ENCODE data around the gene CMTM5.

CMTM5 gene, protein sequence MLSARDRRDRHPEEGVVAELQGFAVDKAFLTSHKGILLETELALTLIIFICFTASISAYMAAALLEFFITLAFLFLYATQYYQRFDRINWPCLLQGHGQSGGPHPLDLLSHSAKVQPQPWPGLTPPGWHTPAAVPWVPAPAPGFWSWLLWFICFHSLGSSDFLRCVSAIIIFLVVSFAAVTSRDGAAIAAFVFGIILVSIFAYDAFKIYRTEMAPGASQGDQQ

DNA sequence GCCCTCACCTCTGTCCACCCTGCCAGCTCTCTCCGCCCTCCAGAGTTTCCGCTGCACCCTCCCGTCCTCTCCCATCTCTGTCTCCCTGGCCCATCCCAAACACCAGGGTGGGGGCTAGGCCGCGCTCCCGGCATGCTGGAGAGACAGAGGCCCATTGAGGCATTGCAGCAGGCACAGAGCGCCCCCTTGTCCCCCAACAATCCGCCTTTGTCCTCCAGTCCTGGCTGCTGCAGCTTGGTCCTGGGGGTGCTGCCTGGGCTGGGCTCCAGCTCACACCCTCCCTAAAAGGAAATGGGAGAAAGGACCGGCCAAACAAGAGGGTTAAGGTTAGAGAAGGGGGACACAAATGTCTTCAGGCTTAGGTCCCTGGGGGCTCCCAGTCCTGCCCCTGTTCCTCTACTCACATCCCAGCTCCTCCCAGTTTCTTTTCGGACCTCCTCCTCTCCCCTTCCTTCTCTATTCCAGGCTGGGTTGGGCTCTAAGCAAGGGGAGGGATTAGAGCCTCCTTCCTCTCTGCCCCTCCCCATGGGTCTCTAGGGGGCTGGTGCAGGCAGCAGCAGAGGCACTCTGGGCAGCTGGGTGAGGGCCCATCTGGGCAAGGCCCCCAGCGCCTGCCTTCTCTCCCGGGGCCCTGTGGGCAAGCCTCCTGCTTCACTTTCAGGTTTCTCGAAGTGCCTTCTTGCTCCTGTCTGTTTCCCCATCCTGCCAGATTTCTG is at the start of gene CMTM5:
TSS of gene CMTM5 (plus strand) at position 565 of the 716 bp plus-strand sequence. CDS start 206 bp downstream, outside the sequence.
- DNase-seq (ENCODE audit: low read depth): no peak

- DNase-seq (ENCODE audit: low read depth): peak; percentile 42
Measured at GRCh38 chr14:23327947-23328744, 48.7 kb upstream of the CMTM5 start.

GRCh38 chr14:23335623-23336022 is 41.2 kb upstream of the CMTM5 start:
- DNase-seq (ENCODE audit: low read depth): no peak

DNA sequence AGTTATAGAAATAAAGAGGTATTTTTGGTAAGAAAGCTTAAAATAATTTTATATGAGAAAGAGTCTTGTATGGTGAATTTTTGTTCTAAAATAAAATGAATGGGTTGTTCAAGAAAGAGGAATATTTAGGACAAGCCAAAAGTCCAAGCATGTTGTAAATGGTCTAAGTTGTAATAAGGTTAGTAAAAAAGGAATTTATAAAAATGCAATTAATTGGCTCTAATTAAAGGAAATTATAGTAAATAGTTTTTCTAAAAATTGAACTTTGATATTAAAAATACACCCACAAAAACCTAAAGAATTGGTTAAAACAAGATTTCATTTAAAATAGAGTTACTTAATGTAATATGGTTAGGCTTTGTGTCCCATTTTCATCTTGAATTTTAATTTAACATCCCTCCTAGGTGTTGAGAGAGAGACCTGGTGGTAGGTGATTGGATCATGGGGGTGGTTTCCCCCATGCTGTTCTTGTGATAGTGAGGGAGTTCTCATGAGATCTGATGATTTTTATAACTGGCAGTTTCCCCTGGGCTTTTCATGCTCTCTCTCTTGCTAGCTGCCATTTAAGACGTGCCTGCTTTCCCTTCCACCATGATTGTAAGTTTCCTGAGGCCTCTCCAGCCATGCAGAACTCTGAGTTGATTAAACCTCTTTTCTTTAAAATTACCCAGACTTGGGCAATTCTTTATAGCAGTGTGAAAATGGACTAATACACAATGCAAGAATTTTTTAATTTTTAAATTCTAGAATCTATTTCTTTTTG is 37.2 kb upstream of the CMTM5 start:
- DNase-seq (ENCODE audit: low read depth): no peak

DNA sequence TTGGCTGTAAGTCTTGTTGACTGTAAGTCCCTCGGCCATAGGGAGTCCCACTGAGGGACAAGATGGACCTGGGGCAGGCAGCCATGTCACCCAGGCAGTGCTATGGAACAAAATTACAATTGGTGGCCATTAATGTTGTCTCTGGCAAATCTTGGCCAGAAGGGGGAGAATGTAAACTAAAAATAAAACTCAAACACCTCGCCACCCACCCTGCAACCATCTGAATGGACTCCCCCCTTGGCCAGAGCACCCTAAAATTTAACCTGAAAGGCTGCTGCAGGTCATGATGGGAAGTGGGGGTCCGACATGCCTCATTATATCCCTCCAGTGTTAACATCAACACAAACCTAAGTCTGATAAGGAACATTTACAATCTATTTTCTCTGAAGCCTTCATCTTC is 32.4 kb upstream of the CMTM5 start:
- no peak for DNase-seq (ENCODE audit: low read depth)

- DNase-seq (ENCODE audit: low read depth): no peak
Measured at GRCh38 chr14:23345987-23346692, 30.7 kb upstream of the CMTM5 start.

GRCh38 chr14:23346693-23347405 is 30.0 kb upstream of the CMTM5 start:
- no peak for DNase-seq (ENCODE audit: low read depth)

GRCh38 chr14:23347406-23348296 is 29.2 kb upstream of the CMTM5 start:
- no peak for DNase-seq (ENCODE audit: low read depth)

DNA sequence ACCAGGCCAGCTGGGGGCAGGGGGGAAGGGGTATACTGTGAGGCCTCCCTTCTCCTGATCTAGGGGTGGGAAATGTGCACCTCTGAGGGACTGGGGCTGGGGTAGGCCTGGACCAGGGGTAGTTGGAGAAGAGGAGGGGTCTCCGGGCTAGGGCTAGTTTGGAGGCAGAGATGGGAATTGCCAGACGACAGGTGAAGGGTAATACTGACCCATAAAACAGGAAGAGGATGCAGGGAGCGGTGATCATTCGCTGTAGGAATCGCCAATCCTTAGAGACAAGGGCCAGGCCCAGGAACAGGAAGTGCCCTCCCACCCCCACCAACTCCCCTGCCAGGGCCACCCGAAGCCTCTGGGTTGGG is 28.6 kb upstream of the CMTM5 start:
- no peak for DNase-seq (ENCODE audit: low read depth)

DNA sequence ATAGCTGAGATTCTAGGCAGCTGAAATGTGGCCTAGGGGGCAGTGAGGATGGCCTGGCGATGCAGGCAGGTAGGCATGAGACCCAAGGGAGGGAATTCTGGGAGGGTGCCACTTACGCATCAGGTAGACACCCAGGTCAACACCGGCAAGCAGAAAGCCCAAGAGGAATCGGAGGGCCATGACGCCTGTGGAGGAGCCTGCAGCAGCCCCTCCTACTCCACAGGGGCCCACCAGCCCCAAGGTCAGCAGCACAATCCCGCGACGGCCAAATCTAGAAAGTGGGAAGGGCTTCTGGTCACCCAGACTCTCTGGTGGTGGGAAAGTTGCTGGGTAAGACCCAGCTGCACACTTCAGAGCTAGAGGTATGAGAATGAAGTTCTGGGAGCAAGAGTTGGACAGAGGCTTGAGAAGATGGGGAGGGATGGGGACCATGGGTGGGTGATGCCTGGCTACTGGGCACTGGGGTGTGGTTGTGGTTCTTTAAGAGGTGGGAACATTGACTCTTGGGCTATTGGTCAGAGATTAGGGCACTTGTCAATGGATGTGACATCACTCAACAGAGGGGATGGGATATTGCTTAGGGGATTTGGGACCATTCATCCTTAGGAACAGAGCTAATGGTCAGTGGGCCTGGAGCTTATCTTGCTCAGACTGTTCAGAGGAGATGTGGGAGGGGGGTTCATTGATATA is 27.5 kb upstream of the CMTM5 start:
- no peak for DNase-seq (ENCODE audit: low read depth)

DNA sequence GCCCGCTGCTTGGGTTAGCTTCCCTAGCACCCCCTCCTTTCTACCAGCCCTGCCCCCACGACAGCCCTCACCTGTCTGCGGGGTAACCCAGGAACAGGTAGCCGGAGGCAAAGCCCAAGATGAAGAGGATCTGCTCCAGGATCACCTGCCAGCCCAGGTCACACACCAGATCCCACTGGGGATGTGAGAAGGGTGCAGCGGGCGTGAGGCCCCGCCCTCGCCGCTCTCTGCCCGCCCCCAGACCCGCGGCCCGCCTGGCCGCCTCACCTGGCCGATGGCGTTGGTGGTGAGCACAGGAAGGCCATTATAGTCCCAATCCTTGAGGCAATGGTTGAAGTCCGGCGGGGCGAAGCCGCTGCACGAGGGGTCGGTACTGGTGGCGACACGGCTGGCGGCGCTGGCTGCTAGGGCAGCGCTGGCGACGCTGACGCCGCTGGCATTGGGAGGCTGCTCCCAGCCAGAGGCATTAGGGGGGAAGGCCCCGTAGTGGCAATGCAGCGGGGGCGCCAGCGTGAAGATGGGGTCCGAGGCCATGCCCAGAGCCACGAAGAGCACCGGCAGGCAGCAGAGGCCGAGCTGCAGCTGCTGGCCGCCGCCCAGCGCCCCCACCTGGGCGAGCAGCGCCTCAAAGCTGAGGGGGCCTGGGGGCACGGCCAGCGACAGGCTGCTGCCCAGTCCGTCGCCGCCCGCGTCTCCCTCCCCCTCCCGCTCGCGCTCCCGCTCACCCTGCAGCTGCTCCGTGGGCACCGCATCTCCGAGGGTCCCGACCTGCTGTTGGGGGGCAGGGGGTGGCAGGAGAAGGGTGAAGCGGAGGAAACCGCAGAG is 25.0 kb upstream of the CMTM5 start:
- no peak for DNase-seq (ENCODE audit: low read depth)

DNA sequence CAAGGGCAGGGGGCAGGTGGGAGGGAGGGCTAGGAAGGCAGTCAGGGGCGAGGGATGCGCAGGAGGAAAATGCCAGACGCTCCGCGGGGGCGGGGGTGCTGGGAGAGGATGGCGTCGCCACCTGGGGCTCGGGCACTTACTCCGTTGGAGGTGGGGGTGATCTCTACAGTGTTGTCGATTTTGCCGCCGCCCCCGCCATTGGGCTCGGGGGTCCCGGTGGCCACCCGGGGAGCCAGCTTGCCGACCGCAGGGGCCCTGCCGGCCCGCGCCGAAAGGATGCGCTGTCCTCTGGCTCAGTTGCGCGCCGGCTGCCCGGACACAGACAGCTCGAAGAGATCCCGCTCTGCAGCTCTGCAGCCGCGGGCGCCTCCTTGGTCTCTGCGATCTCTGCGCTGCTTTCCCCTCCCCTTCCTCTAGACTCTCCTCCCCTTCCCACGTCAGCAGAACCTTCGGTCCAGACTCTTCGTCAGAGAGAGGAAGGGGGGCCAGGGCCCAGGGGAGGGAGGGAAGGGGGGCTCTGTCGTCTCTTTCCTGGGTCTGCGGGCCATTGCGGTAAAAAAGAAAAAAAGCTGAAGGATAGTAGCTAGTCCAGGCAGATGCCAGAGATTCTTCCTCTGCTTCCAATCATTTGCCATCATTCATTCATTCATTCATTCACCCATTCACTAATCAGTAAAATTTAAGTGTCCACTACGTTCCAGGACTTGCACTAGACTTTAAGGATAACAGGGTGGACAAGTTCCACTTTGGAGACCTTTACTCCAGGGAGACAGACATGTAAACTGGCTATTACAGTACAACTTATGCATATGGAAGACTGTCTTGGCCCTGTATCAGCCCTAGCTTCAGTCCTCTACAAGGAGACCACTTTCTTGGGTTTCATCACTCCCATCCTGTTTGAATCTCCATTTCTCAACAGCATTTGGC is 24.1 kb upstream of the CMTM5 start, which contains the start of gene SLC22A17:
TSS of gene SLC22A17 (minus strand) at position 382 of the 927 bp plus-strand sequence.
- peak; percentile 17 for DNase-seq (ENCODE audit: low read depth)

GRCh38 chr14:23353433-23353780 is 23.4 kb upstream of the CMTM5 start:
- no peak for DNase-seq (ENCODE audit: low read depth)

- DNase-seq (ENCODE audit: low read depth): no peak
Measured at GRCh38 chr14:23354990-23355389, 21.9 kb upstream of the CMTM5 start.

GRCh38 chr14:23355871-23356435 is 20.9 kb upstream of the CMTM5 start:
- DNase-seq (ENCODE audit: low read depth): no peak

GRCh38 chr14:23356662-23357061 is 20.2 kb upstream of the CMTM5 start:
- no peak for DNase-seq (ENCODE audit: low read depth)

DNA sequence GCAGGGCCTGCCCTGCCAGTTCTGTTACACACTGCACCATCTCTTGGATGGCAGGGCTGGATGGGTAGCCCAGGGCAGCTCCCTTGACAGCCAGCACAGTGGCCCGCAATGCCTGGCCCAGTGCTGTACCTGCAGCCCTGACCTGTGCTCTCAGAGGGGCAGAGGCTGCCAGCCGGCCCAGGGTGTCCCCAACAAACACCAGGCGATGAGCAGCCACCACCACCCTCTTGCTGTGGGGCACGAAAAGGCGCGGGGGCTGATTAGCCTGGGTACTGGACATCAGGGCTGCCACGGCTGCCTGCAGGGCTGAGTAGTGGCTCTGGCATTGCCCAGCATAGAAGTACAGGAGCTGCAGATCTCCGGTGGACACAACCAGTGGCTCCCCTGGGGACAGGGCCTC is 19.6 kb upstream of the CMTM5 start:
- no peak for DNase-seq (ENCODE audit: low read depth)

Data from stimulated activated CD8-positive, alpha-beta memory T cell treated with anti-CD3 and anti-CD28 coated beads, Interleukin-15, amount 100 ng/mL, for 1 hour (primary cell).